Right renal cortex interstitium (tissue), 3 donors: Measurements from ENCODE around the gene LRRN4. TPM values are rescaled to one million over a fixed set of nuclear protein-coding genes. Genes with fewer than 3 reads are reported as not detected.

Experiments used
- polyA plus RNA-seq, 3 donors: library from polyadenylated mRNA; unstranded; fragments of 120-200 nt; gene quantifications; one replicate each; pipeline ENCODE4 v1.2.1, GENCODE V29; 2013; ENCODE audit not compliant: insufficient read length in 3 of 3

Gene LRRN4
- polyA plus RNA-seq, 3 donors, result 9.8 to 11.7 (median 10.9) TPM

Other genes starting within 250 kb of the LRRN4 start
- 1 to 10 TPM; 2.5 to 3.7 (median 3.6) TPM for gene CHGB, start 142.6 kb downstream of the LRRN4 start, polyA plus RNA-seq
- 10 to 100 TPM; 18.8 to 22.0 (median 21.1) TPM for gene TRMT6, start 103.5 kb downstream of the LRRN4 start, polyA plus RNA-seq
- 10 to 100 TPM; 11.6 to 15.6 (median 15.2) TPM for gene MCM8, start 103.4 kb downstream of the LRRN4 start, polyA plus RNA-seq
- gene CRLS1, start 47.9 kb downstream of the LRRN4 start, polyA plus RNA-seq, result 10 to 100 TPM; 85.2 to 91.7 (median 88.8) TPM
- 1 to 10 TPM; 3.5 to 3.9 (median 3.6) TPM for gene FERMT1, start 69.0 kb upstream of the LRRN4 start, polyA plus RNA-seq